Astrocyte (in vitro differentiated cells and primary cell): ENCODE data around the gene POLR3B.

Experiments used
- CTCF ChIP-seq: IDR thresholded peaks from 2 replicates; pipeline ENCODE4 v1.5.1; 2011; ENCODE audit warnings: low read depth, mild to moderate bottlenecking, inconsistent platforms, low read length, moderate library complexity; ENCODE audit not compliant: insufficient read depth
- EZH2 ChIP-seq: IDR thresholded peaks from 2 replicates; pipeline ENCODE4 v1.6.1; 2012; ENCODE audit warnings: mild to moderate bottlenecking, low read length, inconsistent platforms; ENCODE audit not compliant: insufficient read depth

DNA sequence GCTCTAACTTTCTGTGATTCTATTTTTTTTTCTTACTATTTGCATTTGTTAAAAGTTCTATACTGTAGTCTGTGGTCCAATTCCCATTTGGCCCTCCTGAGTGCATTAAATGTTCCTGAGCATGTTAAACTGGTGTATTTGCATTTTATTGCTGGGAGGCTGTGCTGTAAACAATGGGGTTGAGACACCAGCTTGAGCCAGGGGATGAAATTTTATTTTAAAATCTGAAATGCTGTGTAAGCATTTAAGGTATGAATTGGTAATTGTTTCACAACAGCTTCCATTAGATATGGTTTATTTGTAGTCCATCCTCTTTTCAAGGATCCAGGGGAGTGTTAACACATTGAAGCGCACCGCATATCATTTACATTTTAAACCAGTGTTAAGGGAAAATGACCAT is 135.3 kb downstream of the POLR3B start:
- TF ChIP-seq CTCF, result no peak
- no peak for TF ChIP-seq EZH2
